Adrenal gland (tissue), 12 donors: ENCODE data around the gene MT1X. TPM values are rescaled to one million over a fixed set of nuclear protein-coding genes. Genes with fewer than 3 reads are reported as not detected.

ENCODE experiments used
- DNase-seq, 7 donors: peaks; one replicate each; pipeline ENCODE4 v3.0.0-alpha.2; 2019 to 2020
- H3K27ac ChIP-seq, 5 donors: fragments of 200-600 bp; sonication (generic) in 4 of 5; 1 replicate in 3 of 5; 2 replicates in 2 of 5; pipeline versions ENCODE4 v1.5.1 to v1.8.0; 2016 to 2020; ENCODE audit warnings: mild to moderate bottlenecking in 1 of 5
- H3K27me3 ChIP-seq: fragments of 200-600 bp; 2 replicates; pipeline ENCODE4 v1.8.0; 2021
- H3K36me3 ChIP-seq, 2 donors: fragments of 200-600 bp; replicated peaks in 1 of 2; 1 replicate in 1 of 2; 2 replicates in 1 of 2; pipeline versions ENCODE4 v1.5.1 to v1.8.0; 2018 to 2022
- H3K4me1 ChIP-seq, 2 donors: fragments of 200-600 bp; replicated peaks in 1 of 2; 1 replicate in 1 of 2; 2 replicates in 1 of 2; pipeline versions ENCODE4 v1.5.1 to v1.8.0; 2018 to 2021
- H3K4me3 ChIP-seq, 4 donors: fragments of 200-600 bp; sonication (generic) in 3 of 4; one replicate each; pipeline ENCODE4 v1.5.1; 2016 to 2018
- H3K9me3 ChIP-seq, 3 donors: fragments of 200-600 bp; sonication (generic) in 1 of 3; replicated peaks in 1 of 3; 1 replicate in 2 of 3; 2 replicates in 1 of 3; pipeline versions ENCODE4 v1.5.1 to v1.8.0; 2016 to 2021
- CTCF ChIP-seq, 6 experiments: fragments of 450-650 bp in 4 of 6; fragments of 200-600 bp in 2 of 6; sonication (generic) in 1 of 6; IDR thresholded peaks; 1 replicate in 5 of 6; 2 replicates in 1 of 6; pipeline versions ENCODE4 v1.5.1 to v1.8.0; 2016 to 2021; ENCODE audit warnings: antibody characterized with exemption in 6 of 6, mild to moderate bottlenecking in 2 of 6, moderate library complexity in 1 of 6
- POLR2A ChIP-seq, 2 donors: fragments of 450-650 bp; IDR thresholded peaks; one replicate each; pipeline ENCODE4 v1.6.1; 2017; ENCODE audit warnings: antibody characterized with exemption in 2 of 2, mild to moderate bottlenecking in 2 of 2, moderate library complexity in 1 of 2
- WGBS, 4 donors: extraction: QIAGEN DNeasy Blood & Tissue Kit in 2 of 4; methylation state at CpG; one replicate each; pipeline versions ENCODE4 v1.1.5 to v1.1.7; 2013 to 2017; 5-methylcytosine and 5-hydroxymethylcytosine counted together
- intact Hi-C, 2 donors: fragments of 100-400 bp; cut with DNase I; formaldehyde crosslinking; loops; one replicate each; pipeline versions ENCODE4 v1.14.1 to v1.15.0; 2022 to 2023
- polyA plus RNA-seq, 3 donors: library from polyadenylated mRNA; stranded (reverse); fragments of 200-250 nt in 2 of 3; fragments of 350-450 nt in 1 of 3; fragmentation: Illumina TruSeq in 1 of 3; extraction: RNeasy Lipid Tissue Mini Kit (QIAGEN cat#74804) in 1 of 3; gene quantifications; one replicate each; pipeline ENCODE4 v1.2.3, GENCODE V29; 2013 to 2014
- total RNA-seq, 9 donors: library from RNA; depleted of rRNA in 4 of 9; stranded (reverse); fragments of >200 nt in 4 of 9; fragments of 120-200 nt in 1 of 9; fragmentation: NEBNext Ultra II Directional in 1 of 9; extraction: Animal tissue kit (Norgen Biotek cat#: 25700) in 1 of 9; gene quantifications; one replicate each; pipeline versions ENCODE4 v1.1.0 to v1.2.4, GENCODE V29; 2013 to 2023
- donor health status: healthy with polysubstance abuse.
- donor health status: Bipolar disorder and iron deficiency.
- donor health status: DM: yes; HTN: yes; CAD: no.
- donor health status: DM: no; HTN: no; CAD: no.
- donor health status: DM: no; HTN: no; CAD: no.
- donor health status: DM: yes; HTN: yes; CAD: no.

The MT1X gene
- total and polyA plus RNA-seq, 12 donors = 29.4 to 438 (median 99.1) TPM

GRCh38 chr16:56689171-56689570 lies 6.9 kb downstream of the MT1X start:
- 77 to 91% (median 84%) methylated on average over 3 of the region's 3 CpGs for WGBS, 4 donors
- no peaks in the 10 kb centered on the region for H3K27me3 ChIP-seq
- H3K4me1 ChIP-seq = no peaks in the 10 kb centered on the region
- intact Hi-C loops = loop anchor here in 1 of 2 donors (5.0 kb wide), 1 partner anchor 87 kb away; no protein-coding TSS in a partner anchor
- TF ChIP-seq POLR2A (IDR thresholded peaks at IDR 0.05) = no peak
- TF ChIP-seq CTCF (IDR thresholded peaks at IDR 0.05) = no peak
- no peak overlapping the region for H3K4me3 ChIP-seq
- no peaks in the 10 kb centered on the region for H3K9me3 ChIP-seq
- H3K36me3 ChIP-seq = no peaks in the 10 kb centered on the region
- no peak overlapping the region for H3K27ac ChIP-seq
- no peak for DNase-seq

- Histone ChIP-seq H3K9me3 (no peaks in the 10 kb centered on the region), H3K27ac (no peak overlapping the region), H3K4me3 (no peak overlapping the region), H3K36me3 (no peaks in the 10 kb centered on the region), H3K27me3 (no peaks in the 10 kb centered on the region), H3K4me1 (no peaks in the 10 kb centered on the region)
- TF ChIP-seq POLR2A (IDR thresholded peaks at IDR 0.05) (no peak), CTCF (IDR thresholded peaks at IDR 0.05) (no peak)
- WGBS, 4 donors = 64 to 86% (median 78%) methylated on average over 2 to 4 of the region's 4 CpGs
- no peak for DNase-seq
- intact Hi-C loops = no loop called here
Measured at GRCh38 chr16:56690420-56691122, 8.3 kb downstream of the MT1X start.

GRCh38 chr16:56691885-56692284 lies 9.6 kb downstream of the MT1X start:
- no peak overlapping the region for H3K4me3 ChIP-seq
- TF ChIP-seq POLR2A (IDR thresholded peaks at IDR 0.05) (no peak), CTCF (IDR thresholded peaks at IDR 0.05) (no peak)
- 38 to 73% (median 57%) methylated on average over 4 of the region's 4 CpGs for WGBS, 4 donors

GRCh38 chr16:56695246-56695645 lies 13.0 kb downstream of the MT1X start:
- WGBS, 4 donors = 63 to 85% methylated on average over 1 of the region's 1 CpG; no CpG with 5 or more reads in 2 of the 4 donors
- Histone ChIP-seq H3K4me1 (no peaks in the 10 kb centered on the region), H3K27me3 (no peaks in the 10 kb centered on the region), H3K4me3 (no peak overlapping the region), H3K9me3 (no peaks in the 10 kb centered on the region), H3K27ac (no peak overlapping the region), H3K36me3 (no peaks in the 10 kb centered on the region)
- intact Hi-C loops = no loop called here
- no peak for DNase-seq
- no peak for TF ChIP-seq CTCF (IDR thresholded peaks at IDR 0.05)
- no peak for TF ChIP-seq POLR2A (IDR thresholded peaks at IDR 0.05)

More at GRCh38 chr16:56691885-56692284, 9.6 kb downstream of the MT1X start:
- no peak overlapping the region for H3K27ac ChIP-seq
- no peaks in the 10 kb centered on the region for H3K36me3 ChIP-seq
- peak in 6 of 7 donors; percentile 38 to 72 (median 60) for DNase-seq
- intact Hi-C loops = no loop called here
- no peaks in the 10 kb centered on the region for H3K4me1 ChIP-seq
- no peaks in the 10 kb centered on the region for H3K9me3 ChIP-seq
- no peaks in the 10 kb centered on the region for H3K27me3 ChIP-seq
